GM19025 (cell line): ENCODE measurements around the gene ATXN7L1.
"Not testable (repeated sequence)": the region's sequence is repeated elsewhere in the genome, so short reads cannot be mapped to it uniquely, and the experiment has no call there.

Source experiments
- ATAC-seq: cut with Tn5 transposase; IDR thresholded peaks from one replicate; pipeline ENCODE4 v1.9.1; 2021; ENCODE audit warnings: mild to moderate bottlenecking, low read depth, moderate library complexity; ENCODE audit not compliant: unreplicated experiment

Gene ATXN7L1

GRCh38 chr7:105806592-105807447, 69.6 kb downstream of the ATXN7L1 start:
- ATAC-seq: no peak

- ATAC-seq: no peak
Observed at GRCh38 chr7:105805447-105806019, 70.9 kb downstream of the ATXN7L1 start.

GRCh38 chr7:105803429-105803736, 73.0 kb downstream of the ATXN7L1 start:
- ATAC-seq: no peak

GRCh38 chr7:105802604-105803428, 73.6 kb downstream of the ATXN7L1 start:
- no peak for ATAC-seq

- no peak for ATAC-seq
Observed at GRCh38 chr7:105800849-105801534, 75.4 kb downstream of the ATXN7L1 start.

- ATAC-seq: no peak
Observed at GRCh38 chr7:105800442-105800841, 76.0 kb downstream of the ATXN7L1 start.

GRCh38 chr7:105799677-105800076, 76.7 kb downstream of the ATXN7L1 start:
- no peak for ATAC-seq

- ATAC-seq: no peak
Observed at GRCh38 chr7:105799006-105799405, 77.4 kb downstream of the ATXN7L1 start.

- ATAC-seq: no peak
Observed at GRCh38 chr7:105797652-105798051, 78.7 kb downstream of the ATXN7L1 start.

GRCh38 chr7:105796365-105796764, 80.0 kb downstream of the ATXN7L1 start:
- no peak for ATAC-seq

GRCh38 chr7:105794741-105795729, 81.4 kb downstream of the ATXN7L1 start:
- ATAC-seq: no peak

GRCh38 chr7:105792488-105793370, 83.7 kb downstream of the ATXN7L1 start:
- no peak for ATAC-seq

GRCh38 chr7:105791926-105792325, 84.5 kb downstream of the ATXN7L1 start:
- ATAC-seq: no peak

GRCh38 chr7:105790996-105791395, 85.4 kb downstream of the ATXN7L1 start:
- ATAC-seq: no peak

- ATAC-seq: not testable (repeated sequence)
Observed at GRCh38 chr7:105790452-105790851, 85.9 kb downstream of the ATXN7L1 start.

- no peak for ATAC-seq
Observed at GRCh38 chr7:105788816-105789349, 87.5 kb downstream of the ATXN7L1 start.

- ATAC-seq: no peak
Observed at GRCh38 chr7:105788356-105788755, 88.0 kb downstream of the ATXN7L1 start.

GRCh38 chr7:105787793-105788192, 88.6 kb downstream of the ATXN7L1 start:
- ATAC-seq: no peak
